PC-3 (cell line): ENCODE results near the gene MAP2K4.

Experiments
- CTCF ChIP-seq: fragments of 300-600 bp; sonication (generic); conservative IDR thresholded peaks from 2 replicates; pipeline ENCODE4 v1.5.1; 2017; ENCODE audit warnings: antibody characterized with exemption, low read depth, mild to moderate bottlenecking, low read length
- EZH2 ChIP-seq: fragments of 300-600 bp; sonication (generic); IDR thresholded peaks from one replicate; pipeline ENCODE4 v1.6.1; 2017; ENCODE audit warnings: antibody characterized with exemption, mild to moderate bottlenecking, low read length; ENCODE audit not compliant: unreplicated experiment
- EZH2phosphoT487 ChIP-seq: fragments of 300-600 bp; sonication (generic); IDR thresholded peaks from 2 replicates; pipeline ENCODE4 v1.6.1; 2018; ENCODE audit warnings: mild to moderate bottlenecking, antibody characterized with exemption, low read length, borderline replicate concordance

GRCh38 chr17:12104831-12105230 lies 84.2 kb downstream of the MAP2K4 start:
- TF ChIP-seq CTCF (no peak), EZH2 (no peak), EZH2phosphoT487 (no peak)
